ENCODE data around the gene GLP1R. TPM values are rescaled to one million over a fixed set of nuclear protein-coding genes. Genes with fewer than 3 reads are reported as not detected.
"Not testable (repeated sequence)": the region's sequence is repeated elsewhere in the genome, so short reads cannot be mapped to it uniquely, and the experiment has no call there.

The GLP1R gene
- polyA plus RNA-seq, 1 donor (not counting 4 experiments of a cell fraction or from before 2014, with no cell fraction given): not detected

DNA sequence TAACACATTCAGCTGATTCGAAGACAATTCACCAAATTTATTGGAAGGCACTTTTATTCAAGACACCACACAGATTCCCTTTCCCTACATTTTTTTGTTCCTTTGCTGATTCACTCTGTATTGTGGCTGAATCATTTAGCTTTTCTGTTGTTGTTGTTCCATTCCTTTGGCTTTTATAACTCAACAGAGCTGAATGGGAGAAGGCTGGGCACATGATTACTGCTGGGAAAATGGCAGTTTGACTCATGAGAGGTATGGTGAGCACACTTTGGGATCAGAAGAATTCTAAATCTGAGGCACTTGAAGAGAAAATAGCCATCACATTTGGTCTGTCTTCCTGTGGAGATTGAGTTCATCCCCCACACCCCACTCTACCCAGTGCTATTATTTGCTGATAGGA, 82.1 kb downstream of the GLP1R start:
- TF ChIP-seq, protein P1, sequence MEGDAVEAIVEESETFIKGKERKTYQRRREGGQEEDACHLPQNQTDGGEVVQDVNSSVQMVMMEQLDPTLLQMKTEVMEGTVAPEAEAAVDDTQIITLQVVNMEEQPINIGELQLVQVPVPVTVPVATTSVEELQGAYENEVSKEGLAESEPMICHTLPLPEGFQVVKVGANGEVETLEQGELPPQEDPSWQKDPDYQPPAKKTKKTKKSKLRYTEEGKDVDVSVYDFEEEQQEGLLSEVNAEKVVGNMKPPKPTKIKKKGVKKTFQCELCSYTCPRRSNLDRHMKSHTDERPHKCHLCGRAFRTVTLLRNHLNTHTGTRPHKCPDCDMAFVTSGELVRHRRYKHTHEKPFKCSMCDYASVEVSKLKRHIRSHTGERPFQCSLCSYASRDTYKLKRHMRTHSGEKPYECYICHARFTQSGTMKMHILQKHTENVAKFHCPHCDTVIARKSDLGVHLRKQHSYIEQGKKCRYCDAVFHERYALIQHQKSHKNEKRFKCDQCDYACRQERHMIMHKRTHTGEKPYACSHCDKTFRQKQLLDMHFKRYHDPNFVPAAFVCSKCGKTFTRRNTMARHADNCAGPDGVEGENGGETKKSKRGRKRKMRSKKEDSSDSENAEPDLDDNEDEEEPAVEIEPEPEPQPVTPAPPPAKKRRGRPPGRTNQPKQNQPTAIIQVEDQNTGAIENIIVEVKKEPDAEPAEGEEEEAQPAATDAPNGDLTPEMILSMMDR (optimal IDR thresholded peaks at IDR 0.05 in 1 of 3, IDR thresholded peaks at IDR 0.05 in 1 of 3, conservative IDR thresholded peaks at IDR 0.05 in 1 of 3; ENCODE audit: extremely low read depth in 1 of 3, insufficient read depth in 2 of 3, low read length in 3 of 3): no peak
- no peak for TF ChIP-seq EZH2 (IDR thresholded peaks at IDR 0.05; ENCODE audit: low read length)
- dilution Hi-C loops (cut with MboI; ENCODE audit: extremely low pct_ligation_motif_present, low sequenced_read_pairs): no loop called here
- no peaks in the 10 kb centered on the region for H3K9me3 ChIP-seq (ENCODE audit: control insufficient read depth, low read depth, low read length)
- DNase-seq (ENCODE audit: low read depth, low spot score): no peak
- no peak overlapping the region for H2AFZ ChIP-seq (ENCODE audit: control insufficient read depth, low read length)
- H3K27me3 ChIP-seq (ENCODE audit: control insufficient read depth, extremely low read depth, insufficient read depth, low read length): no peaks in the 10 kb centered on the region
- H3K36me3 ChIP-seq (ENCODE audit: control insufficient read depth in 2 of 2, extremely low read depth in 1 of 2, insufficient read depth in 2 of 2, low read length in 2 of 2): no peaks in the 10 kb centered on the region
- H3K9ac ChIP-seq (ENCODE audit: control insufficient read depth, extremely low read depth, insufficient read depth, low read length): no peak overlapping the region
- no peak for FAIRE-seq
- H3K4me2 ChIP-seq (ENCODE audit: control insufficient read depth, extremely low read depth, insufficient read depth, low read depth, low read length): no peak overlapping the region
- no peaks in the 10 kb centered on the region for H3K4me1 ChIP-seq (ENCODE audit: control insufficient read depth, extremely low read depth, insufficient read depth, low read length)
- no peak overlapping the region for H3K27ac ChIP-seq (ENCODE audit: control insufficient read depth, insufficient read depth, low read length)
- no peaks in the 10 kb centered on the region for H4K20me1 ChIP-seq (ENCODE audit: control insufficient read depth, extremely low read depth, insufficient read depth, low read length)
- H3K4me3 ChIP-seq (ENCODE audit: control insufficient read depth in 2 of 3, extremely low read depth in 1 of 3, insufficient read depth in 2 of 3, low read depth in 1 of 3, low read length in 3 of 3): no peak overlapping the region
- H3K9me1 ChIP-seq (ENCODE audit: control insufficient read depth, extremely low read depth, insufficient read depth, low read length): no peaks in the 10 kb centered on the region
- H3K79me2 ChIP-seq (ENCODE audit: control insufficient read depth, insufficient read depth, low read length): no peaks in the 10 kb centered on the region

- H3K4me3 ChIP-seq (ENCODE audit: control insufficient read depth in 2 of 3, extremely low read depth in 1 of 3, insufficient read depth in 2 of 3, low read depth in 1 of 3, low read length in 3 of 3); FAIRE-seq; H3K27ac ChIP-seq (ENCODE audit: control insufficient read depth, insufficient read depth, low read length); H3K79me2 ChIP-seq (ENCODE audit: control insufficient read depth, insufficient read depth, low read length); H4K20me1 ChIP-seq (ENCODE audit: control insufficient read depth, extremely low read depth, insufficient read depth, low read length); dilution Hi-C loops (cut with MboI; ENCODE audit: extremely low pct_ligation_motif_present, low sequenced_read_pairs); H3K4me1 ChIP-seq (ENCODE audit: control insufficient read depth, extremely low read depth, insufficient read depth, low read length); H2AFZ ChIP-seq (ENCODE audit: control insufficient read depth, low read length); H3K9me3 ChIP-seq (ENCODE audit: control insufficient read depth, low read depth, low read length); H3K27me3 ChIP-seq (ENCODE audit: control insufficient read depth, extremely low read depth, insufficient read depth, low read length); H3K9me1 ChIP-seq (ENCODE audit: control insufficient read depth, extremely low read depth, insufficient read depth, low read length); DNase-seq (ENCODE audit: low read depth, low spot score); H3K4me2 ChIP-seq (ENCODE audit: control insufficient read depth, extremely low read depth, insufficient read depth, low read depth, low read length); H3K36me3 ChIP-seq (ENCODE audit: control insufficient read depth in 2 of 2, extremely low read depth in 1 of 2, insufficient read depth in 2 of 2, low read length in 2 of 2); H3K9ac ChIP-seq (ENCODE audit: control insufficient read depth, extremely low read depth, insufficient read depth, low read length): not testable (repeated sequence)
These were observed 86.2 kb downstream of the GLP1R start for GRCh38 chr6:39134761-39135160.

DNA sequence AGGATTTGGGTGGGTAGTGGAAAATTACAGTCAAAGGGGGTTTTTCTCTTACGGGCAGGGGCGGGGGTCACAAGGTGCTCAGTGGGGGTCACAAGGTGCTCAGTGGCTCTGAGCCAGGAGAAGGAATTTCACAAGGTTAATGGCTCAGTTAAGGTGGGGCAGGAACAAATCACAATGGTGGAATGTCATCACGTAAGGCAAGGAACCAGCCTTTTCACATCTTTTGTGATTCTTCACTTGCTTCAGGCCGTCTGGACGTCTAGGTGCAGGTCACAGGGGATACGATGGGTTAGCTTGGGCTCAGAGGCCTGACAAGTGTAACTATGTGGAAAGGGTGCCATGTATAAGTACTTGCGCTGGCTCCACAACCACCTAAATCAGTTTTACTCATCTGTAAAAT, 87.6 kb downstream of the GLP1R start:
- H3K27ac ChIP-seq (ENCODE audit: control insufficient read depth, insufficient read depth, low read length); H3K4me3 ChIP-seq (ENCODE audit: control insufficient read depth in 2 of 3, extremely low read depth in 1 of 3, insufficient read depth in 2 of 3, low read depth in 1 of 3, low read length in 3 of 3); H3K27me3 ChIP-seq (ENCODE audit: control insufficient read depth, extremely low read depth, insufficient read depth, low read length); DNase-seq (ENCODE audit: low read depth, low spot score); H3K4me1 ChIP-seq (ENCODE audit: control insufficient read depth, extremely low read depth, insufficient read depth, low read length); H3K9me1 ChIP-seq (ENCODE audit: control insufficient read depth, extremely low read depth, insufficient read depth, low read length); H2AFZ ChIP-seq (ENCODE audit: control insufficient read depth, low read length); dilution Hi-C loops (cut with MboI; ENCODE audit: extremely low pct_ligation_motif_present, low sequenced_read_pairs); H3K9me3 ChIP-seq (ENCODE audit: control insufficient read depth, low read depth, low read length); H3K36me3 ChIP-seq (ENCODE audit: control insufficient read depth in 2 of 2, extremely low read depth in 1 of 2, insufficient read depth in 2 of 2, low read length in 2 of 2); FAIRE-seq; H3K9ac ChIP-seq (ENCODE audit: control insufficient read depth, extremely low read depth, insufficient read depth, low read length); H3K4me2 ChIP-seq (ENCODE audit: control insufficient read depth, extremely low read depth, insufficient read depth, low read depth, low read length); H4K20me1 ChIP-seq (ENCODE audit: control insufficient read depth, extremely low read depth, insufficient read depth, low read length); H3K79me2 ChIP-seq (ENCODE audit: control insufficient read depth, insufficient read depth, low read length): not testable (repeated sequence)

Measured in keratinocyte (primary cell).